COR-L47 (cell line): ENCODE measurements around the gene AQP10.
"Not testable (repeated sequence)": the region's sequence is repeated elsewhere in the genome, so short reads cannot be mapped to it uniquely, and the experiment has no call there.

ENCODE experiments used
- DNase-seq: peaks from one replicate; lab custom pipeline; 2025; lab: John Stamatoyannopoulos, UW

AQP10 gene

DNA sequence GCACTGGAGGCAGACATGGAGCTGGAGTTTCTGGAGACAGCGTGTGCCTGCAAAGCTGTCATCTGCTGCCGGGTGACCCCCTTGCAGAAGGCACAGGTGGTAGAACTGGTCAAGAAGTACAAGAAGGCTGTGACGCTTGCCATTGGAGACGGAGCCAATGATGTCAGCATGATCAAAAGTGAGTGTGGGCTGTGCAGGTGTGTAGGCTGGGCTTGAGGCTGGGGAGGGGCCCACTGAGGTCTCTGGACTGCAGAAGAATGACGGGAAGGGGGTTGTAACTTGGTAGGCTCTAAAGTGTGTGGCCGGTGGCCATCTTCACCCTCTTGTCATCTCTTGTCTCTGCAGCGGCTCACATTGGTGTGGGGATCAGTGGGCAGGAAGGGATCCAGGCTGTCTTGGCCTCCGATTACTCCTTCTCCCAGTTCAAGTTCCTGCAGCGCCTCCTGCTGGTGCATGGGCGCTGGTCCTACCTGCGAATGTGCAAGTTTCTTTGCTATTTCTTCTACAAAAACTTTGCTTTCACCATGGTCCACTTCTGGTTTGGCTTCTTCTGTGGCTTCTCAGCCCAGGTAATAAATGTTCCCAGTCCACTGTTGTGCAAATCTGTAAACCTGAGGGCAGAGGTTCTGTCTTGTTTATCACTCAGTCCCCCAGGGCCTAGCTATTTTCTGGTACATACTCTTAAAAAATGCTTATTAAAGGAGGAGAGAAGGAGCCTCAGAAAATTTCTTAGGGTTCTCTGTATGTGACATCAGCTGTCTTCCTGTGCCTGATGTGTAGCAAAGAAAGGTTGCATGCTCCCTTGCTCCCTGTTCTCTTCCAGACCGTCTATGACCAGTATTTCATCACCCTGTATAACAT lies 24.3 kb downstream of the AQP10 start:
- DNase-seq, result no peak

DNA sequence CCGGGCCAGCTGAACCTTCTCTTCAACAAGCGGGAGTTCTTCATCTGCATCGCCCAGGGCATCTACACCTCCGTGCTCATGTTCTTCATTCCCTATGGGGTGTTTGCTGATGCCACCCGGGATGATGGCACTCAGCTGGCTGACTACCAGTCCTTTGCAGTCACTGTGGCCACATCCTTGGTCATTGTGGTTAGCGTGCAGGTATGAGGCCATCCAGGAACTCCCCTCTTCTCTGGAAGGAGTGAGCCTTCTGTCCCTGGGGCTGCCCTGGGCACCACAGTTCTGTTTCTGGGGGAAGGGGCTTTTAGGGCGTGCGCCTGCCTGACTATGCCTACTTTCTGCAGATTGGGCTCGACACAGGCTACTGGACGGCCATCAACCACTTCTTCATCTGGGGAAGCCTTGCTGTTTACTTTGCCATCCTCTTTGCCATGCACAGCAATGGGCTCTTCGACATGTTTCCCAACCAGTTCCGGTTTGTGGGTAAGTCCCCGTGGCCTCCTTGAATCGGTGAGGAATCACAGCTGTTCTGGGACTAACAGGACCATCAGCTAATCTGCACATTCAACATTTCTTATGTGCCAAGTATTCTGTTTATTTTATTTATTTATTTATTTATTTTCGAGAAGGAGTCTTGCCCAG lies 25.5 kb downstream of the AQP10 start:
- DNase-seq, result no peak

DNA sequence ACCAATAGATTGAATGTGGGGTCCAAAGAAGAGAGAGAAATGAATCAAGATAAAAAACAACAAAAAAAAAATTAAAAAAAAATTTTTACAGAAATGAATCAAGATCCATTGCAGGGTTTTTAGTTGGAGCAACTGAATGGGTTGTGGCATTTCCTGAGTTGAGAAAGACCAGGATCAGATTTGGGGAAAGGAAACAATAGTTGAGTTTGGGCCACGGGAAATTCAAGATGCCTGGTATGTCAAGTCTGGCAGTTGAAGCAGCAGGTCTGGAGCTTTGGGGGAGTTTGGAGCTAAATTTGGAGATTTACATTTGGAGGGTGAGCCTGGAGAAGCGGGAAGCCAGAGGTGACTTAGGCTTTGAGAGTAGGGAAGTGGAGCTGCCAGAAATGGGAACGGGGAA lies 27.1 kb downstream of the AQP10 start:
- DNase-seq, result no peak

GRCh38 chr1:154348429-154349076 lies 27.7 kb downstream of the AQP10 start:
- no peak for DNase-seq

- DNase-seq, result no peak
Measured at GRCh38 chr1:154349121-154349520, 28.2 kb downstream of the AQP10 start.

GRCh38 chr1:154350383-154350782 lies 29.5 kb downstream of the AQP10 start:
- no peak for DNase-seq

GRCh38 chr1:154351363-154352068 lies 30.6 kb downstream of the AQP10 start:
- DNase-seq, result peak; percentile 15

- no peak for DNase-seq
Measured at GRCh38 chr1:154352245-154352580, 31.3 kb downstream of the AQP10 start.

DNA sequence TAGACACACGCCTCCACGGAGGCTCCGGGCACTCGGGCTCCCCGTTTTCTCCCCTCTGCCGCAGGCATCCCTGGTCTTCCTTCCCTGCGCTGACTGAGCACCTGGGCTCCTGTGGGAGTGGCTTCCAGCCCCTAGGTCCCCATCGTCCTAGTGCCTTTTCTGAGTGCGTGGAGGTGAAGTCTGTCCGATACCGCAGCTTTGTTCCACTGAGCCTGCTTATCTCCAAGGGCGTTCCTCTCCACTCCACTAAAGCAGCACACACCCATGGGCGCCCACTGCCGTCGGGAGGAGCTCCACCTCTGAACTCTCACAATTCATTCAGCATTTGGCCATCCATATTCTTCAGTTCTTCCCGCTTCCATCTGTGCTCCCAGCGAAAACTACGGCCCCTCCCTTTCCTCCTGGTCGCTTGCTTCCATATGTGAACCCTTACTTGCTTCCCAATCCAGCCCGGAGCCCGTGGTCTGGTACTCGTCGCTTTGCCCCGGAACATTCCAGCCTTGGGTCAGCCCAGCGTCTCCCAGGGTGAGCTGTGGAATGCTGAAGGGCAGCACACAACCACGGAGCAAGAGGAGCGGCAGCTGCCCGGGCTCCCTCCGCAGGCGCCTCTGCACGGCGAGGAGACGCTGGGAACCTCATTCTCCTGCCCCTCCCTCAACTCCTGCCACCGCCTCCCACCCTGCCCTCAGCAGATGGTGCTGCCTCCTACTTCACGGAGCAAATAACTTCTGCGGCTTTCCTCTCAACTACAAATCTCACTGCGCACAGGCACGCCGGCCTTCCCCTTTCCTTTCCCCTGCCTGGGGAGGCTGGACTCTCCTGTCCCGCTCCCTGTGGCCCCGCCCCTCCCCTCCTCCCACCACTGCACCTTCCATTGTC lies 31.9 kb downstream of the AQP10 start:
- DNase-seq, result no peak

DNA sequence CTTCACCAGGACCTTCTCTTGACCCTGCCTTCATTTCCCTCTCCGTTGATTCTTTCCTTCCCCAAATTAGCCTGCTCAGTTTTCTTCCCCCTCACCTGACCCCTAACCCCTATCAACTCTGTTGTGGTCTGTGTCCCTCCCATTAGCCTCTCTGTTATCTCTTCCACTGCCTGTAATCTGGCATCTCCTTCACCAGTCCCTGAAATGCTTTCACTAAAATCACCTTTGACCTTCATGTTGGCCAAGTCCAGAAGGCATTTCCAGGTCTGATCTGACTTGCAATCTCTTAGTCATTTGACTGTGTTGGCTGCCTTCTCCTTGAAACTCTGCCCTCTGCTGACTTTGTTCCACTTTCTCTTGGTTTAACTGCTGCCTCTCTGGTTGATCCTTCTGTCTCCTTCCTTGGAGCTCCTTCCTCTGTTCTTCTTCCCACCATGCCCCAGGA lies 32.6 kb downstream of the AQP10 start:
- DNase-seq, result no peak

DNA sequence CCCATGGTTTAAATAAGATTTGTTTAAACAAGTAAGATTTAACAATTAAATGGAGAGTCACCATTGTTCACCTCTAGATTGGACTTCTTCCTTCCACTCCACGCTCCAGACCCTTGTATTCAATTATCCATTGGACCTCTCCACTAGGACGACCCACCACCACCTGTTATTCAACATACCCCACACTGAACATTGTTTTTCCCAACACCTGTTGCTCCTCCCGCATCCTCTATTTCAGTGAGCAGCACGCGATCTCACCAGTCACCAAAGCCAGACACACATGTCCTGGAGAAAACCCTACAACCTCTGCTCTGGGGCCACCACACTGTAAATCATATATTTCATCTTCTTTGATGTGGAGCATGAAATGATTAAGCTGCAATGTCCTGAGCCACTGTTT lies 33.1 kb downstream of the AQP10 start:
- no peak for DNase-seq

GRCh38 chr1:154358519-154358918 lies 37.6 kb downstream of the AQP10 start:
- no peak for DNase-seq

GRCh38 chr1:154360288-154360687 lies 39.4 kb downstream of the AQP10 start:
- DNase-seq, result no peak

- DNase-seq, result not testable (repeated sequence)
Measured at GRCh38 chr1:154360881-154361280, 40.0 kb downstream of the AQP10 start.

- no peak for DNase-seq
Measured at GRCh38 chr1:154361357-154361756, 40.5 kb downstream of the AQP10 start.

DNA sequence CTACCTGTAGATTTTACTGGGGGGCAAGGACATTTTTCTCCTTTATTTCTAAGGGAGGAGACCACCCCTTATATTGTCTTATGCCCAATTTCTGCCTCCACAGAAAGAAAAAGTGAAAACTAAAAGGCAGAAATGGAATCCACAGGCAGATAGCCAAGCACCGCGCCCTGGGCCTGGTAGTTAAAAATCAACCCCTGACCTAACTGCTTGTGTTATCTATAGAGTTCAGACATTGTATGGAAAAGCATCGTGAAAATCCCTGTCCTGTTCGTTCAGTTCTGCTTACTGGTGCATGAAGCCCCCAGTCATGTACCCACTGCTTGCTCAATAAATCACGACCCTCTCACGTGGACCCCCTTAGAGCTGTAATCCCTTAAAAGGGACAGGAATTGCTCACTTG lies 50.5 kb downstream of the AQP10 start:
- DNase-seq, result no peak

- not testable (repeated sequence) for DNase-seq
Measured at GRCh38 chr1:154373777-154374357, 53.0 kb downstream of the AQP10 start.
